ENCODE measurements around the gene PCDH1.

DNA sequence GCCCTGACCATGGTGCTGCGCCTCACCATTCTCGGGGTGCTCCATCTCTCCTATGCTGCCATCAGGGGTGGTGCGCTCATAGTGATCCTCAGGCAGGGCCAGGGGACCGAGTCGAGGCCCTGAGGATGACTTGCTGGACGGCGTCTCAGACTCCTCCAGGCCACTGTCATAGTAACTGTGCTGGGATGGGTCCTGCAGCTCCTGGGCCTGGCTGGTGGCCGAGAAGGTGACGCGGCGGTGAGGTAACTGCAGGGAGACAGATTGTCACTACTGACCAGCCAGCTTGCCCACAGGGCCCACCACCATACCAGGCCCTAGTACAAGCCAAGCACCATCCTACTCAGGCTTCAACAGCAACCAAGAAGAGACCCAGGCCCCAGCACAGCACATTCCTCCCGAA lies 21.0 kb downstream of the PCDH1 start:
- TF ChIP-seq, protein P1, sequence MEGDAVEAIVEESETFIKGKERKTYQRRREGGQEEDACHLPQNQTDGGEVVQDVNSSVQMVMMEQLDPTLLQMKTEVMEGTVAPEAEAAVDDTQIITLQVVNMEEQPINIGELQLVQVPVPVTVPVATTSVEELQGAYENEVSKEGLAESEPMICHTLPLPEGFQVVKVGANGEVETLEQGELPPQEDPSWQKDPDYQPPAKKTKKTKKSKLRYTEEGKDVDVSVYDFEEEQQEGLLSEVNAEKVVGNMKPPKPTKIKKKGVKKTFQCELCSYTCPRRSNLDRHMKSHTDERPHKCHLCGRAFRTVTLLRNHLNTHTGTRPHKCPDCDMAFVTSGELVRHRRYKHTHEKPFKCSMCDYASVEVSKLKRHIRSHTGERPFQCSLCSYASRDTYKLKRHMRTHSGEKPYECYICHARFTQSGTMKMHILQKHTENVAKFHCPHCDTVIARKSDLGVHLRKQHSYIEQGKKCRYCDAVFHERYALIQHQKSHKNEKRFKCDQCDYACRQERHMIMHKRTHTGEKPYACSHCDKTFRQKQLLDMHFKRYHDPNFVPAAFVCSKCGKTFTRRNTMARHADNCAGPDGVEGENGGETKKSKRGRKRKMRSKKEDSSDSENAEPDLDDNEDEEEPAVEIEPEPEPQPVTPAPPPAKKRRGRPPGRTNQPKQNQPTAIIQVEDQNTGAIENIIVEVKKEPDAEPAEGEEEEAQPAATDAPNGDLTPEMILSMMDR (conservative IDR thresholded peaks at IDR 0.05; ENCODE audit: low read depth, low read length) = no peak
- TF ChIP-seq EZH2 (IDR thresholded peaks at IDR 0.05; ENCODE audit: borderline replicate concordance, low read depth, low read length, poor library complexity, severe bottlenecking) = no peak

All from A673 (cell line).